ENCODE data around the gene CTIF. TPM values are rescaled to one million over a fixed set of nuclear protein-coding genes. Genes with fewer than 3 reads are reported as not detected.

The CTIF gene
- total RNA-seq, 1 experiment from 2014 or later = 26.5 TPM

- in situ Hi-C loops (cut with HindIII; ENCODE audit: low pct_unique_long_range_greater_than_20kb, low sequenced_read_pairs) (no loop called here), intact Hi-C loops (cut with micrococcal nuclease; ENCODE audit: unreplicated experiment) (no loop called here)
- no peak for DNase-seq (ENCODE audit: low read depth, low spot score)
- Histone ChIP-seq H3K36me3 (ENCODE audit: control insufficient read depth, insufficient read depth, low read length) (no peaks in the 10 kb centered on the region), H3K9me3 (ENCODE audit: control insufficient read depth, insufficient read depth, low read depth, low read length) (no peaks in the 10 kb centered on the region), H3K4me1 (ENCODE audit: control insufficient read depth, insufficient read depth, low read length) (no peaks in the 10 kb centered on the region), H3K27ac (ENCODE audit: low read length) (no peak overlapping the region), H3K4me3 (ENCODE audit: low read depth in 2 of 2, low read length in 2 of 2) (no peak overlapping the region), H3K27me3 (ENCODE audit: control insufficient read depth, insufficient read depth, low read length) (no peaks in the 10 kb centered on the region)
- POLR2A ChIA-PET = no interaction called here
- CTCF ChIA-PET = no interaction called here
- ATAC-seq = peak; percentile 84
- BruUV-seq (replicated peaks) = no TSS peak
- TF ChIP-seq, protein P1, sequence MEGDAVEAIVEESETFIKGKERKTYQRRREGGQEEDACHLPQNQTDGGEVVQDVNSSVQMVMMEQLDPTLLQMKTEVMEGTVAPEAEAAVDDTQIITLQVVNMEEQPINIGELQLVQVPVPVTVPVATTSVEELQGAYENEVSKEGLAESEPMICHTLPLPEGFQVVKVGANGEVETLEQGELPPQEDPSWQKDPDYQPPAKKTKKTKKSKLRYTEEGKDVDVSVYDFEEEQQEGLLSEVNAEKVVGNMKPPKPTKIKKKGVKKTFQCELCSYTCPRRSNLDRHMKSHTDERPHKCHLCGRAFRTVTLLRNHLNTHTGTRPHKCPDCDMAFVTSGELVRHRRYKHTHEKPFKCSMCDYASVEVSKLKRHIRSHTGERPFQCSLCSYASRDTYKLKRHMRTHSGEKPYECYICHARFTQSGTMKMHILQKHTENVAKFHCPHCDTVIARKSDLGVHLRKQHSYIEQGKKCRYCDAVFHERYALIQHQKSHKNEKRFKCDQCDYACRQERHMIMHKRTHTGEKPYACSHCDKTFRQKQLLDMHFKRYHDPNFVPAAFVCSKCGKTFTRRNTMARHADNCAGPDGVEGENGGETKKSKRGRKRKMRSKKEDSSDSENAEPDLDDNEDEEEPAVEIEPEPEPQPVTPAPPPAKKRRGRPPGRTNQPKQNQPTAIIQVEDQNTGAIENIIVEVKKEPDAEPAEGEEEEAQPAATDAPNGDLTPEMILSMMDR (IDR thresholded peaks at IDR 0.05) = no peak
- TF ChIP-seq TCF7L2 (IDR thresholded peaks at IDR 0.05; ENCODE audit: low read depth, low read length) (no peak), SIN3A (IDR thresholded peaks at IDR 0.05; ENCODE audit: borderline replicate concordance, insufficient read depth, low read depth, low read length) (no peak), POLR2AphosphoS5 (IDR thresholded peaks at IDR 0.05; ENCODE audit: low read depth, low read length) (no peak)
- TF ChIP-seq, protein P2, sequence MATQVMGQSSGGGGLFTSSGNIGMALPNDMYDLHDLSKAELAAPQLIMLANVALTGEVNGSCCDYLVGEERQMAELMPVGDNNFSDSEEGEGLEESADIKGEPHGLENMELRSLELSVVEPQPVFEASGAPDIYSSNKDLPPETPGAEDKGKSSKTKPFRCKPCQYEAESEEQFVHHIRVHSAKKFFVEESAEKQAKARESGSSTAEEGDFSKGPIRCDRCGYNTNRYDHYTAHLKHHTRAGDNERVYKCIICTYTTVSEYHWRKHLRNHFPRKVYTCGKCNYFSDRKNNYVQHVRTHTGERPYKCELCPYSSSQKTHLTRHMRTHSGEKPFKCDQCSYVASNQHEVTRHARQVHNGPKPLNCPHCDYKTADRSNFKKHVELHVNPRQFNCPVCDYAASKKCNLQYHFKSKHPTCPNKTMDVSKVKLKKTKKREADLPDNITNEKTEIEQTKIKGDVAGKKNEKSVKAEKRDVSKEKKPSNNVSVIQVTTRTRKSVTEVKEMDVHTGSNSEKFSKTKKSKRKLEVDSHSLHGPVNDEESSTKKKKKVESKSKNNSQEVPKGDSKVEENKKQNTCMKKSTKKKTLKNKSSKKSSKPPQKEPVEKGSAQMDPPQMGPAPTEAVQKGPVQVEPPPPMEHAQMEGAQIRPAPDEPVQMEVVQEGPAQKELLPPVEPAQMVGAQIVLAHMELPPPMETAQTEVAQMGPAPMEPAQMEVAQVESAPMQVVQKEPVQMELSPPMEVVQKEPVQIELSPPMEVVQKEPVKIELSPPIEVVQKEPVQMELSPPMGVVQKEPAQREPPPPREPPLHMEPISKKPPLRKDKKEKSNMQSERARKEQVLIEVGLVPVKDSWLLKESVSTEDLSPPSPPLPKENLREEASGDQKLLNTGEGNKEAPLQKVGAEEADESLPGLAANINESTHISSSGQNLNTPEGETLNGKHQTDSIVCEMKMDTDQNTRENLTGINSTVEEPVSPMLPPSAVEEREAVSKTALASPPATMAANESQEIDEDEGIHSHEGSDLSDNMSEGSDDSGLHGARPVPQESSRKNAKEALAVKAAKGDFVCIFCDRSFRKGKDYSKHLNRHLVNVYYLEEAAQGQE (IDR thresholded peaks at IDR 0.05; ENCODE audit: insufficient read depth in 1 of 2, low read depth in 2 of 2, low read length in 1 of 2) = no peak
Measured at GRCh38 chr18:48902023-48902855, 363.4 kb downstream of the CTIF start.

DNA sequence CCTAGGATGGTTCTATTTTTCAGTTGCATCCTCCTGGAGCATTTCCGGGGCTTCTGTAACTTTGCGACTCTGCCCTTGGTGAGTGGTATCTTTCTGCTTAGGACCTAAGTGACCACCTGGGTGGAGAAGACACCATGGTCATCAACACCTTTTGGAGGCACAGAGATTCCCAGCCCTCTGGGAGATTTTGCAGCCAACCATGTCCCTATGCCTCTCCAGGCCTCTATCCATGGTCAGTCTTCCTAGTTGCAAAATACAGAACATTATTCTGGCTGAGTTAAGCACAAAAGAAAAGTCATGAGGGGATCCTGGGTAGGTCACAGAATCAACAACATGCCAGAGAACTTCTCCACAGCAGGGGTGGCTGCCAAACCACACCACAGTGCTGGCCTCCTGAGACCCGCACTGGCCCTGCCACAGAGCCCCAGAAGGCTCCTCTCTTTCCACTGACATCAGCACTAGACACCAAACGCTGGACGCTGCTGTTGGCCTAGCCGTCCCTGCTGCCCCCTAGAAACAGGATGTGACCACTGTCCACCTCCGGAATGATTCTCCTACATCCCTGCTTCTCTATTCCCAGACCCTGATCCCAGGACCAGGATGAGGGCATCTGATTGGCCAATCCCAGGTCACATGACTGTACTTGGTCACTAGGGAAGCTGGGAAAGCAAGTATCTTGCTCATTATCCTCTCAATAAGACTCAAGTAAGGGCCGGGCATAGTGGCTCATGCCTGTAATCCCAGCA, 364.2 kb downstream of the CTIF start:
- intact Hi-C loops (cut with micrococcal nuclease; ENCODE audit: unreplicated experiment) (no loop called here), in situ Hi-C loops (cut with HindIII; ENCODE audit: low pct_unique_long_range_greater_than_20kb, low sequenced_read_pairs) (no loop called here)
- Histone ChIP-seq H3K27ac (ENCODE audit: low read length) (no peak overlapping the region), H3K4me1 (ENCODE audit: control insufficient read depth, insufficient read depth, low read length) (no peaks in the 10 kb centered on the region), H3K36me3 (ENCODE audit: control insufficient read depth, insufficient read depth, low read length) (no peaks in the 10 kb centered on the region; the same call in 1 of the 2 replicates), H3K4me3 (ENCODE audit: low read depth in 2 of 2, low read length in 2 of 2) (no peak overlapping the region), H3K27me3 (ENCODE audit: control insufficient read depth, insufficient read depth, low read length) (no peaks in the 10 kb centered on the region), H3K9me3 (ENCODE audit: control insufficient read depth, insufficient read depth, low read depth, low read length) (no peaks in the 10 kb centered on the region)
- DNase-seq (ENCODE audit: low read depth, low spot score) = no peak
- ChIA-PET POLR2A (no interaction called here), CTCF (no interaction called here)
- BruUV-seq (replicated peaks) = no TSS peak
- TF ChIP-seq, protein P1 (IDR thresholded peaks at IDR 0.05) = no peak
- no peak for TF ChIP-seq SIN3A (IDR thresholded peaks at IDR 0.05; ENCODE audit: borderline replicate concordance, insufficient read depth, low read depth, low read length)
- TF ChIP-seq POLR2AphosphoS5 (IDR thresholded peaks at IDR 0.05; ENCODE audit: low read depth, low read length) = no peak
- no peak for TF ChIP-seq TCF7L2 (IDR thresholded peaks at IDR 0.05; ENCODE audit: low read depth, low read length)
- ATAC-seq = no peak
